ENCODE results near the gene SH3BP5.

Gene SH3BP5

DNA sequence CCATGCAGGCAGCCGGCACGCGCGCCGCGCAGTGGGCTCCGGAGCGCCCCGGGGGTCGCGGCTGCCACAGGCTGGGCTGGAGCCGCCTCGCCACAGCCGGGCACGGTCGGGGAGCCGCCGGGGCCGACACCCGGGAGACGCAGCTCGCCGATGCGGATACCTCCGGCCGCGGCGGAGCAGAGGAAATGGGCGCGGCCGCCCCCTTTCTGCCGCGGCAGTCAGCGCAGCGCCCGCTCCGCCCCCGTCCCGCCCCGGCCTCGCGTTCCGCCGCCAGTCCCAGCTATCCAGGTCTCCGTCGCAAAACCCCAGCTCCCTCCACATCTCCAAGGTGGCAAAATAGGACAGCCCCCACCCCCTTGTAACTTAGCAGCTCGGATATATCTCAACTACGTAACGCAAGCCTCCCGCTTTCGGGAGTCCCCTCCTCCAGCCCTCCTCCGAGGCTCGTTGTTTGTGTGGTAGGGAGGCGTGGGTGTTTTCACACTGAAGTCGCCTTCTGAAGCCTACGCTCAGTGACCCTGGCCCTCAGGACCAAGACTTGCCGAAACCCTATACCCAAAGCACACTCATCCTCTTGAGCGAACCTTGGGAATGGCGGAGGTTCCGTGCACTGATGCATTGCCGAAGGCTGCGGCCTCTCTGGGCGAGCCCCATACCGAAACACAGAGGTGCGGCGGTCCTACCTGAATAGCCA lies at the start of gene SH3BP5:
Gene SH3BP5 (minus strand): TSS at position 182 of the 694 bp plus-strand sequence. CDS start 178 bp downstream, at position 4.
- H3K4me2 ChIP-seq = peak within 1 kb of the TSS; percentile 66
- H3K4me3 ChIP-seq (IDR thresholded peaks at IDR 0.05; ENCODE audit: insufficient read depth, low read depth, low read length) = peak within 1 kb of the TSS; percentile 78
- H3K9ac ChIP-seq = no peak within 1 kb of the TSS
- no peaks in the 10 kb centered on the region for H3K36me3 ChIP-seq (ENCODE audit: insufficient read depth)
- no peaks in the 10 kb centered on the region for H3K27me3 ChIP-seq (ENCODE audit: insufficient read depth, low read depth)
- no peaks in the 10 kb centered on the region for H4K20me1 ChIP-seq (ENCODE audit: insufficient read depth)
- H2AFZ ChIP-seq (ENCODE audit: low read depth) = peak within 1 kb of the TSS; percentile 79
- TF ChIP-seq, protein P1, sequence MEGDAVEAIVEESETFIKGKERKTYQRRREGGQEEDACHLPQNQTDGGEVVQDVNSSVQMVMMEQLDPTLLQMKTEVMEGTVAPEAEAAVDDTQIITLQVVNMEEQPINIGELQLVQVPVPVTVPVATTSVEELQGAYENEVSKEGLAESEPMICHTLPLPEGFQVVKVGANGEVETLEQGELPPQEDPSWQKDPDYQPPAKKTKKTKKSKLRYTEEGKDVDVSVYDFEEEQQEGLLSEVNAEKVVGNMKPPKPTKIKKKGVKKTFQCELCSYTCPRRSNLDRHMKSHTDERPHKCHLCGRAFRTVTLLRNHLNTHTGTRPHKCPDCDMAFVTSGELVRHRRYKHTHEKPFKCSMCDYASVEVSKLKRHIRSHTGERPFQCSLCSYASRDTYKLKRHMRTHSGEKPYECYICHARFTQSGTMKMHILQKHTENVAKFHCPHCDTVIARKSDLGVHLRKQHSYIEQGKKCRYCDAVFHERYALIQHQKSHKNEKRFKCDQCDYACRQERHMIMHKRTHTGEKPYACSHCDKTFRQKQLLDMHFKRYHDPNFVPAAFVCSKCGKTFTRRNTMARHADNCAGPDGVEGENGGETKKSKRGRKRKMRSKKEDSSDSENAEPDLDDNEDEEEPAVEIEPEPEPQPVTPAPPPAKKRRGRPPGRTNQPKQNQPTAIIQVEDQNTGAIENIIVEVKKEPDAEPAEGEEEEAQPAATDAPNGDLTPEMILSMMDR (conservative IDR thresholded peaks at IDR 0.05; ENCODE audit: low read depth, low read length) = no peak
- H3K79me2 ChIP-seq (ENCODE audit: insufficient read depth, low read depth) = no peaks in the 10 kb centered on the region
- no peak within 1 kb of the TSS for H3K27ac ChIP-seq
- peaks cover 5% of the 10 kb centered on the region for H3K4me1 ChIP-seq (ENCODE audit: low read depth, poor library complexity, severe bottlenecking)

DNA sequence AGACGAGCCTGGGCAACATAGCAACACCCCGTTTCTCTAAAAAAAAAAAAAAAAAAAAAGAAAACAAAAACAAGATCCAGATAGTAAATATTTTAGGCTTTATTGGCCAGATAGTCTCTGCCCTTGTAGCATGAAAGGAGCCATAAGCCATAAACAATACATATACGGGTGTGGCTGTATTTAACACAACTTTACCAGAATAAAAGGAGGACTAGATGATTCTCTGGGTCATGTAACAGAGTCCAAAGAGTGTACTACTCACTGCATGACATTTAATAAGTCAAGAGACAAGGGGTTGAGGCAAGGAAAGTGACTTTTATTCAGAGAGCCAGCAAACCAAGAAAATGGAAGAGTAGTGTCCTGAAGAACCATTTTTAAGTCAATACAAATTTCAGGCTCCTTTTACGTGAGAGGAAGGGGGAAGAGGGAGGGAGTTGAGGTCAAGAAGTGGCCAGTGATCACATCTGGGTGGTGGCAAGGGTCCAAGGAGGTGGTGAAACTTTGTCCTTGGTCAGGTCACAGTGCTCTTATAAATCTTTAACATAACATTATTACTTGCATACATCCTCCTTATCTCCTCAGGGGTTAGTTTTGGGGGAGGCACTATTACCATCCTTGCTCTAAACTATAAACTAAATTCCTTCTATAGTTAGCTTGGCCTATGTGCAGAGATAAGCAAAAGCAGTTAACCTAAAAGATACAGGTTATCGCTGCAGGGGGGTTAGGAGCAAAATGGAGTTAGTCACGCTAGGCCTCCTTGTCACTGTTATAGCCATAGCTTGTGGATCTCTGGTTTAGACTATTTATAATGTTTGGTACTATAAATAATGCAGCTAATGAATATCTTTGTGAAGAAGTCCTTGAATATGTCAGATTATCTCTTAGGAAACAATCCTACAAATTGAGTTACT lies 48.8 kb upstream of the SH3BP5 start:
- H3K36me3 ChIP-seq (ENCODE audit: insufficient read depth) = no peaks in the 10 kb centered on the region
- H3K4me2 ChIP-seq = no peak overlapping the region
- no peaks in the 10 kb centered on the region for H3K27me3 ChIP-seq (ENCODE audit: insufficient read depth, low read depth)
- no peaks in the 10 kb centered on the region for H4K20me1 ChIP-seq (ENCODE audit: insufficient read depth)
- no peak overlapping the region for H3K9ac ChIP-seq
- H2AFZ ChIP-seq (ENCODE audit: low read depth) = no peak overlapping the region
- no peak overlapping the region for H3K4me3 ChIP-seq (IDR thresholded peaks at IDR 0.05; ENCODE audit: insufficient read depth, low read depth, low read length)
- no peak overlapping the region for H3K27ac ChIP-seq
- peaks cover 30% of the 10 kb centered on the region for H3K4me1 ChIP-seq (ENCODE audit: low read depth, poor library complexity, severe bottlenecking)
- no peaks in the 10 kb centered on the region for H3K79me2 ChIP-seq (ENCODE audit: insufficient read depth, low read depth)
- TF ChIP-seq, protein P1 (conservative IDR thresholded peaks at IDR 0.05; ENCODE audit: low read depth, low read length) = no peak

- peak overlapping the region; percentile 60; the same call in 1 of the 2 replicates for H2AFZ ChIP-seq (ENCODE audit: low read depth)
- H3K79me2 ChIP-seq (ENCODE audit: insufficient read depth, low read depth) = no peaks in the 10 kb centered on the region
- no peak overlapping the region for H3K9ac ChIP-seq
- TF ChIP-seq, protein P1 (conservative IDR thresholded peaks at IDR 0.05; ENCODE audit: low read depth, low read length) = peak; percentile 76
- peaks cover 5% of the 10 kb centered on the region for H3K4me1 ChIP-seq (ENCODE audit: low read depth, poor library complexity, severe bottlenecking)
- no peak overlapping the region for H3K4me3 ChIP-seq (IDR thresholded peaks at IDR 0.05; ENCODE audit: insufficient read depth, low read depth, low read length)
- H3K4me2 ChIP-seq = no peak overlapping the region
- H3K27me3 ChIP-seq (ENCODE audit: insufficient read depth, low read depth) = no peaks in the 10 kb centered on the region
- H3K27ac ChIP-seq = peak overlapping the region; percentile 49
- H4K20me1 ChIP-seq (ENCODE audit: insufficient read depth) = no peaks in the 10 kb centered on the region
- H3K36me3 ChIP-seq (ENCODE audit: insufficient read depth) = no peaks in the 10 kb centered on the region
Observed at GRCh38 chr3:15377961-15378791, 45.8 kb upstream of the SH3BP5 start.

GRCh38 chr3:15375461-15376000 lies 43.1 kb upstream of the SH3BP5 start:
- Histone ChIP-seq H3K4me3 (IDR thresholded peaks at IDR 0.05; ENCODE audit: insufficient read depth, low read depth, low read length) (no peak overlapping the region), H4K20me1 (ENCODE audit: insufficient read depth) (no peaks in the 10 kb centered on the region), H3K4me2 (no peak overlapping the region), H3K4me1 (ENCODE audit: low read depth, poor library complexity, severe bottlenecking) (peaks cover 5% of the 10 kb centered on the region), H3K79me2 (ENCODE audit: insufficient read depth, low read depth) (no peaks in the 10 kb centered on the region), H3K9ac (no peak overlapping the region), H2AFZ (ENCODE audit: low read depth) (no peak overlapping the region), H3K27me3 (ENCODE audit: insufficient read depth, low read depth) (no peaks in the 10 kb centered on the region), H3K36me3 (ENCODE audit: insufficient read depth) (no peaks in the 10 kb centered on the region), H3K27ac (no peak overlapping the region)
- TF ChIP-seq, protein P1 (conservative IDR thresholded peaks at IDR 0.05; ENCODE audit: low read depth, low read length) = no peak
